BLaER1 treated with 17β-estradiol and CSF1 and Interleukin-3, amounts not matched to agents 10 nM and 100 nM (cell line): Measurements from ENCODE around the gene TEX38.
A peak's percentile ranks its signal among the peaks of the same experiment; 100 is the strongest.
"Not testable (repeated sequence)": the region's sequence is repeated elsewhere in the genome, so short reads cannot be mapped to it uniquely, and the experiment has no call there.

Experiments
- H3K27ac ChIP-seq, 11 experiments: shearing (Covaris generic); formaldehyde crosslinking; 2 replicates each; pipeline ENCODE4 v1.8.1; 2022
- H3K27me3 ChIP-seq, 11 experiments: shearing (Covaris generic); formaldehyde crosslinking; 2 replicates each; pipeline ENCODE4 v1.8.1; 2022
- H3K36me3 ChIP-seq, 11 experiments: shearing (Covaris generic); formaldehyde crosslinking; 2 replicates each; pipeline ENCODE4 v1.8.1; 2022
- H3K4me1 ChIP-seq, 10 experiments: shearing (Covaris generic); formaldehyde crosslinking; 2 replicates each; pipeline ENCODE4 v1.8.1; 2022
- H3K4me2 ChIP-seq, 11 experiments: shearing (Covaris generic); formaldehyde crosslinking; 2 replicates each; pipeline ENCODE4 v1.8.1; 2022
- H3K4me3 ChIP-seq, 10 experiments: shearing (Covaris generic); formaldehyde crosslinking; 2 replicates each; pipeline ENCODE4 v1.8.1; 2022
- H3K9ac ChIP-seq, 11 experiments: shearing (Covaris generic); formaldehyde crosslinking; 2 replicates each; pipeline ENCODE4 v1.8.1; 2022
- H3K9me3 ChIP-seq, 11 experiments: shearing (Covaris generic); formaldehyde crosslinking; replicated peaks in 1 of 11; 2 replicates each; pipeline ENCODE4 v1.8.1; 2022
- H4K20me1 ChIP-seq, 11 experiments: shearing (Covaris generic); formaldehyde crosslinking; 2 replicates each; pipeline ENCODE4 v1.8.1; 2022
- Cebpa-rat ChIP-seq, 11 experiments: shearing (Covaris generic); IDR thresholded peaks; 2 replicates each; pipeline ENCODE4 v1.8.1; 2022

Gene TEX38

GRCh38 chr1:46642115-46642680 lies 29.5 kb upstream of the TEX38 start:
- Histone ChIP-seq H3K27ac (no peak overlapping the region), H3K4me2 (peak overlapping the region in 2 of 11 experiments; percentile 5 to 62; a peak in 3 of 22 replicates), H4K20me1 (no peaks in the 10 kb centered on the region), H3K36me3 (peaks cover 4 to 49% (median 16%) of the 10 kb centered on the region in 11 experiments; a peak in 18 of 22 replicates), H3K9me3 (0 out of 22 replicates have a peak, but pooled peaks cover 0 to 1% (median 0%) of the 10 kb centered on the region in 11 experiments), H3K4me3 (no peak overlapping the region), H3K27me3 (no peaks in the 10 kb centered on the region), H3K9ac (no peak overlapping the region), H3K4me1 (peaks cover 4 to 35% (median 9%) of the 10 kb centered on the region in 10 experiments; a peak in 17 of 20 replicates)
- no peak for TF ChIP-seq Cebpa-rat (IDR thresholded peaks at IDR 0.05)

DNA sequence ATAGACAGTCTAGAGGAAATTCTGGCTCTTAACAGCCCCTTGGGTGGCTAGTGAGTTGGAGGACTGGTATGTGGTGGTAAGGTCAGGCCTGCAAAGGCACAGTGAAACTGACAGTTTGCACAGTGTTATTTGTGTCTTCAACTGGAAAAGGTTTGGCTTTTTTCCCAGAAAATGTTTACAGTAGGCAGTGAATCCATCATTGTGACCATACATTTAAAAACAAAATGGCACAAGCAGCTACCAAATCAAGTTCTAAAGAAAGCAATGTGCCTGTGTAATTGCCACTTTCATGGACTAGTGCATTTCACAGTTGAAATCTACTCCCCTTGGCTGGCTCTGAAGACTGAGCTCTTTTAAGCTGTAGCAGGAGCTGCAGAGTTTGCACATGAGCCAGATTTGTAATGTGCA lies 28.3 kb upstream of the TEX38 start:
- Histone ChIP-seq H3K4me1 (peaks cover 4 to 35% (median 9%) of the 10 kb centered on the region in 10 experiments; a peak in 17 of 20 replicates), H3K27ac (no peak overlapping the region), H3K9me3 (peaks cover 0 to 13% (median 5%) of the 10 kb centered on the region in 11 experiments; a peak in 13 of 22 replicates), H4K20me1 (no peaks in the 10 kb centered on the region), H3K4me3 (no peak overlapping the region), H3K4me2 (peak overlapping the region in 6 of 11 experiments; percentile 2 to 32 (median 26); a peak in 8 of 22 replicates), H3K9ac (no peak overlapping the region), H3K27me3 (no peaks in the 10 kb centered on the region), H3K36me3 (peaks cover 16 to 51% (median 26%) of the 10 kb centered on the region in 11 experiments; a peak in 21 of 22 replicates)
- TF ChIP-seq Cebpa-rat (IDR thresholded peaks at IDR 0.05) = no peak

GRCh38 chr1:46645815-46646214 lies 25.8 kb upstream of the TEX38 start:
- TF ChIP-seq Cebpa-rat (IDR thresholded peaks at IDR 0.05) = no peak
- no peak overlapping the region for H3K9ac ChIP-seq

GRCh38 chr1:46646331-46646730 lies 25.3 kb upstream of the TEX38 start:
- H3K27ac ChIP-seq = no peak overlapping the region
- no peaks in the 10 kb centered on the region for H4K20me1 ChIP-seq
- H3K4me1 ChIP-seq = peaks cover 4 to 22% (median 8%) of the 10 kb centered on the region in 10 experiments; a peak in 16 of 20 replicates
- no peak for TF ChIP-seq Cebpa-rat (IDR thresholded peaks at IDR 0.05)
- H3K27me3 ChIP-seq = no peaks in the 10 kb centered on the region
- no peak overlapping the region for H3K4me2 ChIP-seq
- peaks cover 37 to 75% (median 45%) of the 10 kb centered on the region in 11 experiments for H3K36me3 ChIP-seq
- no peak overlapping the region for H3K9ac ChIP-seq
- peaks cover 22 to 35% (median 29%) of the 10 kb centered on the region in 11 experiments for H3K9me3 ChIP-seq
- no peak overlapping the region for H3K4me3 ChIP-seq

More at GRCh38 chr1:46645815-46646214, 25.8 kb upstream of the TEX38 start:
- H3K27me3 ChIP-seq = no peaks in the 10 kb centered on the region
- peaks cover 4 to 28% (median 9%) of the 10 kb centered on the region in 10 experiments; a peak in 17 of 20 replicates for H3K4me1 ChIP-seq
- H3K36me3 ChIP-seq = peaks cover 37 to 75% (median 45%) of the 10 kb centered on the region in 11 experiments
- H3K4me3 ChIP-seq = no peak overlapping the region
- no peak overlapping the region for H3K27ac ChIP-seq
- no peak overlapping the region for H3K4me2 ChIP-seq
- peaks cover 22 to 35% (median 29%) of the 10 kb centered on the region in 11 experiments for H3K9me3 ChIP-seq
- H4K20me1 ChIP-seq = no peaks in the 10 kb centered on the region

DNA sequence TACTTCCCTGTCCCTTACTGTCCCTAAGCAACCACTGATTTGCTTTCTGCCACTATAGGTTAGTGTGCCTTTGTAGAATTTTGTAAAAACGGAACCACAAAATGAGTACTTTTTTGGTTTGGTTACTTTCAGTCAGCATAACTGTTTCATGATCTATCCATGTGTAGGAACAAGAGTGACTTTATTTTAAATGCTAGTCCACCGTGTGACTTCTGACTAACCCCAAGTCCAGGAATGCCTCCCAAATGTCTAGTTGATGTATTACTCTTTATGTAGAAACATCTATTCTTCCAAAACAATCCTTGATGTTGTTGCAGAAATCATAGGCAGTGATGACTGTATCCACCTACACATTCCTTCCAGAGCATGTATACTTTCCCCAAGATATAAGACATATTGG lies 24.8 kb upstream of the TEX38 start:
- Histone ChIP-seq H3K4me2 (no peak overlapping the region), H3K9me3 (peaks cover 22 to 35% (median 29%) of the 10 kb centered on the region in 11 experiments), H3K36me3 (peaks cover 37 to 77% (median 46%) of the 10 kb centered on the region in 11 experiments), H3K4me1 (peaks cover 4 to 17% (median 8%) of the 10 kb centered on the region in 10 experiments; a peak in 16 of 20 replicates), H3K27ac (no peak overlapping the region), H3K4me3 (no peak overlapping the region), H3K9ac (no peak overlapping the region), H4K20me1 (no peaks in the 10 kb centered on the region), H3K27me3 (no peaks in the 10 kb centered on the region)
- no peak for TF ChIP-seq Cebpa-rat (IDR thresholded peaks at IDR 0.05)

GRCh38 chr1:46647611-46648010 lies 24.0 kb upstream of the TEX38 start:
- Histone ChIP-seq H3K27me3 (no peaks in the 10 kb centered on the region), H3K27ac (no peak overlapping the region), H3K36me3 (peaks cover 44 to 78% (median 52%) of the 10 kb centered on the region in 11 experiments), H3K9me3 (peaks cover 22 to 35% (median 29%) of the 10 kb centered on the region in 11 experiments), H3K4me2 (no peak overlapping the region), H4K20me1 (no peaks in the 10 kb centered on the region), H3K4me3 (no peak overlapping the region), H3K4me1 (peaks cover 0 to 12% (median 8%) of the 10 kb centered on the region in 10 experiments; a peak in 13 of 20 replicates), H3K9ac (no peak overlapping the region)
- no peak for TF ChIP-seq Cebpa-rat (IDR thresholded peaks at IDR 0.05)

GRCh38 chr1:46649764-46650163 lies 21.9 kb upstream of the TEX38 start:
- Histone ChIP-seq H3K4me3 (no peak overlapping the region), H3K27ac (no peak overlapping the region), H3K36me3 (peaks cover 43 to 85% (median 64%) of the 10 kb centered on the region in 11 experiments), H3K27me3 (no peaks in the 10 kb centered on the region), H3K9ac (no peak overlapping the region), H4K20me1 (no peaks in the 10 kb centered on the region), H3K9me3 (peaks cover 23 to 37% (median 29%) of the 10 kb centered on the region in 11 experiments), H3K4me2 (no peak overlapping the region), H3K4me1 (no peaks in the 10 kb centered on the region)
- no peak for TF ChIP-seq Cebpa-rat (IDR thresholded peaks at IDR 0.05)

DNA sequence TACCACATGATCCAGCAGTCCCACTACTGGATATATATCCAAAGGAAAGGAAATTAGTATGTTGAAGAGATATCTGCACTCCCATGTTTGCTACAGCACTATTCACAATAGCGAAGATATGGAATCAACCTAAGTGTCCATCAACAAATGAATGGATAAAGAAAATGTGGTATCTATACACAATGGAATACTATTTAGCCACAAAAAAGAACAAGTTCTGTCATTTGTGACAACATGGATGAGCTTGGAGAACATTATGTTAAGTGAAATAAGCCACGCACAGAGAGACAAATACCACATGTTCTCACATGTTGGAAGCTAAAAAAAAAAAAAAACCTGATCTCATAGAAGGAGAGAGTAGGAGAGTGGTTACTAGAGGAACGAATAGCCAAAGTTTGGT lies 21.2 kb upstream of the TEX38 start:
- no peak for TF ChIP-seq Cebpa-rat (IDR thresholded peaks at IDR 0.05)
- Histone ChIP-seq H4K20me1 (no peaks in the 10 kb centered on the region), H3K4me3 (no peak overlapping the region), H3K27ac (no peak overlapping the region), H3K9ac (no peak overlapping the region), H3K27me3 (no peaks in the 10 kb centered on the region), H3K4me1 (no peaks in the 10 kb centered on the region), H3K9me3 (peaks cover 27 to 45% (median 36%) of the 10 kb centered on the region in 11 experiments), H3K36me3 (peaks cover 50 to 85% (median 71%) of the 10 kb centered on the region in 11 experiments), H3K4me2 (no peak overlapping the region)

DNA sequence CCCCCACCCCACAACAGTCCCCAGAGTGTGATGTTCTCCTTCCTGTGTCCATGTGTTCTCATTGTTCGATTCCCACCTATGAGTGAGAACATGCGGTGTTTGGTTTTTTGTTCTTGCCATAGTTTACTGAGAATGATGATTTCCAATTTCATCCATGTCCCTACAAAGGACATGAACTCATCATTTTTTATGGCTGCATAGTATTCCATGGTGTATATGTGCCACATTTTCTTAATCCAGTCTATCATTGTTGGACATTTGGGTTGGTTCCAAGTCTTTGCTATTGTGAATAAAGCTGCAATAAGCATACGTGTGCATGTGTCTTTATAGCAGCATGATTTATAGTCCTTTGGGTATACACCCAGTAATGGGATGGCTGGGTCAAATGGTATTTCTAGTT lies 20.5 kb upstream of the TEX38 start:
- H3K4me2 ChIP-seq, H4K20me1 ChIP-seq, H3K4me1 ChIP-seq, H3K27me3 ChIP-seq, H3K9ac ChIP-seq, H3K27ac ChIP-seq, H3K4me3 ChIP-seq: not testable (repeated sequence)
- Histone ChIP-seq H3K36me3 (peaks cover 57 to 87% (median 78%) of the 10 kb centered on the region in 11 experiments), H3K9me3 (peaks cover 27 to 49% (median 37%) of the 10 kb centered on the region in 11 experiments)
